ENCODE data around the gene TMEM125. TPM values are rescaled to one million over a fixed set of nuclear protein-coding genes. Genes with fewer than 3 reads are reported as not detected.

TMEM125 gene
- polyA plus RNA-seq, 1 of the 3 experiments (the other 2 are of a cell fraction): not detected

DNA sequence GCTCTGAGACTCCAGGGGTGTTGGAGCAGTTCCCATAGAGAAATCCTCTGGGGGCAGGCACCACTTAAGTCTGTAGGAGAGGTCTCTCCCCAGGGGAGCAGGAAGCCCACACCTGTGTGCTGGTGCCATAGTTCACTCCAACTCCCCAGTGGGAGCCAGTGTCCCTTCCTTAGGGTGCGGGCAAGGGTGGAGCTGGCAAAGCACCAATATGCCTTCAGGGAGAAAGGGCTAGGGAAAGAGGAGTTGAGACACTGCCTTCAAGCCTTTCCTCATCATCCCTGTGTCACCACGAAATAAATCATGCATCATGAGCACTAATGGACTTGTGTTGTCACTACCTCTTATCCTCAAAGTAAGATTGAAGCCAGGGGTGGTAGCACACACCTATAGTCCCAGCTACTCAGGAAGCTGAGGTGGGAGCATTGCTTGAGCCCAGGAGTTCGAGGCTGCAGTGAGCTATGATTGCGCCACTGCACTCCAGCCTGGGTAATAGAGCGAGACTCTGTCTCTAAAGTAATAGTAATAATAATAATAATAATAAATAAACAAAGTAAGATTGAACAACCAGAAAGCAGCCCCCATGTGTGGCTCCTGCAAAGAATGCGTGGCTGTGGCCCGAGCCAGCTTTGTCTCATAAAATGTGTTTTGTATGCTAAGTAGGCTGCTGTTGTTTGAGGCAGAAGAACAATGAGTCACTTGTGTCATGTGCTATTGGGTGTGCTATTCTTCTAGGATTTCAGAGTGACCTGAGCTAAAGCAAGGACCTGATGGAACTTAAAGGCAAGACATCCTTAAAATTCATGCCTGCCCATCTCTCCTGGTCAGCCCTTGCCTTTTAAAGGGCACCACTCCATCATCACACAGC is 24.3 kb downstream of the TMEM125 start:
- no peaks in the 10 kb centered on the region for H3F3A ChIP-seq (replicated peaks; ENCODE audit: insufficient read depth)
- no peaks in the 10 kb centered on the region for H3K79me2 ChIP-seq (ENCODE audit: insufficient read depth)
- 0 out of 2 replicates have a peak, but pooled peaks cover 5% of the 10 kb centered on the region for H3K27me3 ChIP-seq (ENCODE audit: insufficient read depth)
- no peaks in the 10 kb centered on the region for H3K9me3 ChIP-seq
- no peaks in the 10 kb centered on the region for H3K9me2 ChIP-seq
- ChIA-PET CTCF (interaction anchor here (0.9 kb wide), 1 partner anchor 14 kb away, joined by 3 read pairs; no protein-coding TSS in a partner anchor), POLR2A (interaction anchor here (0.6 kb wide), 1 partner anchor 9 kb away, joined by 4 read pairs; no protein-coding TSS in a partner anchor)
- H3K4me2 ChIP-seq: no peak overlapping the region
- DNase-seq: no peak
- no peaks in the 10 kb centered on the region for H4K20me1 ChIP-seq (ENCODE audit: insufficient read depth)
- no peak overlapping the region for H3K27ac ChIP-seq (ENCODE audit: low read depth in 2 of 2, low read length in 1 of 2)
- H3K36me3 ChIP-seq (replicated peaks in 1 of 2; ENCODE audit: control insufficient read depth in 1 of 2, insufficient read depth in 2 of 2, low read length in 1 of 2): no peaks in the 10 kb centered on the region
- 0 out of 4 replicates have a peak, but pooled peaks cover 0 to 6% of the 10 kb centered on the region in 2 experiments for H3K4me1 ChIP-seq (ENCODE audit: control insufficient read depth in 1 of 2, insufficient read depth in 2 of 2, low read depth in 1 of 2, low read length in 1 of 2)
- no peak for TF ChIP-seq YY1 (IDR thresholded peaks at IDR 0.05; ENCODE audit: low read depth)
- TF ChIP-seq, protein P1, sequence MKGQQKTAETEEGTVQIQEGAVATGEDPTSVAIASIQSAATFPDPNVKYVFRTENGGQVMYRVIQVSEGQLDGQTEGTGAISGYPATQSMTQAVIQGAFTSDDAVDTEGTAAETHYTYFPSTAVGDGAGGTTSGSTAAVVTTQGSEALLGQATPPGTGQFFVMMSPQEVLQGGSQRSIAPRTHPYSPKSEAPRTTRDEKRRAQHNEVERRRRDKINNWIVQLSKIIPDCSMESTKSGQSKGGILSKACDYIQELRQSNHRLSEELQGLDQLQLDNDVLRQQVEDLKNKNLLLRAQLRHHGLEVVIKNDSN (IDR thresholded peaks at IDR 0.05; ENCODE audit: borderline replicate concordance, low read depth): no peak
- peak; percentile 3; the same call in 1 of the 2 replicates for TF ChIP-seq FOSL2 (IDR thresholded peaks at IDR 0.05; ENCODE audit: borderline replicate concordance, low read depth)
- TF ChIP-seq FOXM1 (IDR thresholded peaks at IDR 0.05; ENCODE audit: low read depth): no peak
- no peak for TF ChIP-seq EP300 (IDR thresholded peaks at IDR 0.05; ENCODE audit: borderline replicate concordance in 1 of 2, low read depth in 1 of 2, low read length in 1 of 2)
- TF ChIP-seq, protein P2, sequence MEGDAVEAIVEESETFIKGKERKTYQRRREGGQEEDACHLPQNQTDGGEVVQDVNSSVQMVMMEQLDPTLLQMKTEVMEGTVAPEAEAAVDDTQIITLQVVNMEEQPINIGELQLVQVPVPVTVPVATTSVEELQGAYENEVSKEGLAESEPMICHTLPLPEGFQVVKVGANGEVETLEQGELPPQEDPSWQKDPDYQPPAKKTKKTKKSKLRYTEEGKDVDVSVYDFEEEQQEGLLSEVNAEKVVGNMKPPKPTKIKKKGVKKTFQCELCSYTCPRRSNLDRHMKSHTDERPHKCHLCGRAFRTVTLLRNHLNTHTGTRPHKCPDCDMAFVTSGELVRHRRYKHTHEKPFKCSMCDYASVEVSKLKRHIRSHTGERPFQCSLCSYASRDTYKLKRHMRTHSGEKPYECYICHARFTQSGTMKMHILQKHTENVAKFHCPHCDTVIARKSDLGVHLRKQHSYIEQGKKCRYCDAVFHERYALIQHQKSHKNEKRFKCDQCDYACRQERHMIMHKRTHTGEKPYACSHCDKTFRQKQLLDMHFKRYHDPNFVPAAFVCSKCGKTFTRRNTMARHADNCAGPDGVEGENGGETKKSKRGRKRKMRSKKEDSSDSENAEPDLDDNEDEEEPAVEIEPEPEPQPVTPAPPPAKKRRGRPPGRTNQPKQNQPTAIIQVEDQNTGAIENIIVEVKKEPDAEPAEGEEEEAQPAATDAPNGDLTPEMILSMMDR (IDR thresholded peaks at IDR 0.05): no peak
- no peak for TF ChIP-seq SIN3A (IDR thresholded peaks at IDR 0.05; ENCODE audit: borderline replicate concordance, low read depth, low read length)
- WGBS (ENCODE audit: low lambda C conversion rate): 72% methylated on average over 7 of the region's 7 CpGs
- no peak overlapping the region for H3K4me3 ChIP-seq (ENCODE audit: low read depth in 2 of 2, low read length in 1 of 2)
- H2AFZ ChIP-seq (ENCODE audit: low read depth): no peak overlapping the region
- no peak overlapping the region for H3K9ac ChIP-seq

DNA sequence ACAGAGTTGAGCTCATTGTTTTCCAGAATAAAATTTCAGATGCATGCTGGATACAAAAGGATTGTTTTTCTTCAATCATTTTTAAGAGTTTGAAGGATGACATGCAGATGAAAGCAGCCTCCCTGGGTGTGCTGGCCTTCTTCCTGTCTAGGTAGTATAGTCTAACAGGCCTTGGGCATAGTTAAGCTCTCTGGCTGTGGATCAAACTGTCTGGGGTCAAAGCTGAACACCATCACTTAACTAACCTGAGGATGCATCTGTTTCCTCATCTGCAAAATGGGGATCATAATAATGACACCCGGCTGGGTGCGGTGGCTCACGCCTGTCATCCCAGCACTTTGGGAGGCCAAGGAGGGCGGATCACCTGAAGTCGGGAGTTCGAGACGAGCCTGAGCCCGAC is 25.0 kb downstream of the TMEM125 start:
- Histone ChIP-seq H4K20me1 (ENCODE audit: insufficient read depth) (no peaks in the 10 kb centered on the region), H3K9me2 (no peaks in the 10 kb centered on the region), H2AFZ (ENCODE audit: low read depth) (no peak overlapping the region), H3K79me2 (ENCODE audit: insufficient read depth) (no peaks in the 10 kb centered on the region), H3K4me2 (no peak overlapping the region), H3K9ac (no peak overlapping the region), H3F3A (replicated peaks; ENCODE audit: insufficient read depth) (no peaks in the 10 kb centered on the region), H3K27ac (ENCODE audit: low read depth in 2 of 2, low read length in 1 of 2) (no peak overlapping the region), H3K9me3 (no peaks in the 10 kb centered on the region), H3K36me3 (replicated peaks in 1 of 2; ENCODE audit: control insufficient read depth in 1 of 2, insufficient read depth in 2 of 2, low read length in 1 of 2) (no peaks in the 10 kb centered on the region), H3K4me3 (ENCODE audit: low read depth in 2 of 2, low read length in 1 of 2) (no peak overlapping the region), H3K4me1 (ENCODE audit: control insufficient read depth in 1 of 2, insufficient read depth in 2 of 2, low read depth in 1 of 2, low read length in 1 of 2) (0 out of 4 replicates have a peak, but pooled peaks cover 0 to 6% of the 10 kb centered on the region in 2 experiments), H3K27me3 (ENCODE audit: insufficient read depth) (0 out of 2 replicates have a peak, but pooled peaks cover 4% of the 10 kb centered on the region)
- 89% methylated on average over 8 of the region's 8 CpGs for WGBS (ENCODE audit: low lambda C conversion rate)
- POLR2A ChIA-PET: interaction anchor here (0.6 kb wide), 1 partner anchor 9 kb away, joined by 4 read pairs; no protein-coding TSS in a partner anchor
- DNase-seq: no peak
- CTCF ChIA-PET: interaction anchor here (0.9 kb wide), 1 partner anchor 15 kb away, joined by 3 read pairs; no protein-coding TSS in a partner anchor
- TF ChIP-seq MEF2A (IDR thresholded peaks at IDR 0.05; ENCODE audit: borderline replicate concordance, low read depth) (no peak), RXRA (IDR thresholded peaks at IDR 0.05; ENCODE audit: borderline replicate concordance, low read depth) (no peak), POLR2AphosphoS5 (IDR thresholded peaks at IDR 0.05; ENCODE audit: low read depth, low read length) (no peak), JUND (IDR thresholded peaks at IDR 0.05) (no peak), GATA2 (CRISPR knock-in tag; IDR thresholded peaks at IDR 0.05) (no peak), TAF1 (IDR thresholded peaks at IDR 0.05; ENCODE audit: borderline replicate concordance, low read depth, low read length) (no peak), SMC3 (IDR thresholded peaks at IDR 0.05; ENCODE audit: low read depth, low read length) (no peak), RCOR1 (IDR thresholded peaks at IDR 0.05; ENCODE audit: low read length) (no peak), FOXM1 (IDR thresholded peaks at IDR 0.05; ENCODE audit: low read depth) (no peak), YY1 (IDR thresholded peaks at IDR 0.05; ENCODE audit: low read depth) (no peak), TCF12 (IDR thresholded peaks at IDR 0.05) (no peak)
- TF ChIP-seq, protein P3, sequence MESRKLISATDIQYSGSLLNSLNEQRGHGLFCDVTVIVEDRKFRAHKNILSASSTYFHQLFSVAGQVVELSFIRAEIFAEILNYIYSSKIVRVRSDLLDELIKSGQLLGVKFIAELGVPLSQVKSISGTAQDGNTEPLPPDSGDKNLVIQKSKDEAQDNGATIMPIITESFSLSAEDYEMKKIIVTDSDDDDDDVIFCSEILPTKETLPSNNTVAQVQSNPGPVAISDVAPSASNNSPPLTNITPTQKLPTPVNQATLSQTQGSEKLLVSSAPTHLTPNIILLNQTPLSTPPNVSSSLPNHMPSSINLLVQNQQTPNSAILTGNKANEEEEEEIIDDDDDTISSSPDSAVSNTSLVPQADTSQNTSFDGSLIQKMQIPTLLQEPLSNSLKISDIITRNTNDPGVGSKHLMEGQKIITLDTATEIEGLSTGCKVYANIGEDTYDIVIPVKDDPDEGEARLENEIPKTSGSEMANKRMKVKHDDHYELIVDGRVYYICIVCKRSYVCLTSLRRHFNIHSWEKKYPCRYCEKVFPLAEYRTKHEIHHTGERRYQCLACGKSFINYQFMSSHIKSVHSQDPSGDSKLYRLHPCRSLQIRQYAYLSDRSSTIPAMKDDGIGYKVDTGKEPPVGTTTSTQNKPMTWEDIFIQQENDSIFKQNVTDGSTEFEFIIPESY (IDR thresholded peaks at IDR 0.05; ENCODE audit: borderline replicate concordance, low read depth): no peak
- TF ChIP-seq, protein P2 (IDR thresholded peaks at IDR 0.05): no peak
- TF ChIP-seq, protein P4, sequence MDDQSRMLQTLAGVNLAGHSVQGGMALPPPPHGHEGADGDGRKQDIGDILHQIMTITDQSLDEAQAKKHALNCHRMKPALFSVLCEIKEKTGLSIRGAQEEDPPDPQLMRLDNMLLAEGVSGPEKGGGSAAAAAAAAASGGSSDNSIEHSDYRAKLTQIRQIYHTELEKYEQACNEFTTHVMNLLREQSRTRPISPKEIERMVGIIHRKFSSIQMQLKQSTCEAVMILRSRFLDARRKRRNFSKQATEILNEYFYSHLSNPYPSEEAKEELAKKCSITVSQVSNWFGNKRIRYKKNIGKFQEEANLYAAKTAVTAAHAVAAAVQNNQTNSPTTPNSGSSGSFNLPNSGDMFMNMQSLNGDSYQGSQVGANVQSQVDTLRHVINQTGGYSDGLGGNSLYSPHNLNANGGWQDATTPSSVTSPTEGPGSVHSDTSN (IDR thresholded peaks at IDR 0.05): no peak

Measured in SK-N-SH (cell line).